Neural progenitor cell (in vitro differentiated cells): Measurements from ENCODE around the gene CDH10. TPM values are rescaled to one million over a fixed set of nuclear protein-coding genes. Genes with fewer than 3 reads are reported as not detected.

Source experiments
- DNase-seq: peaks from one replicate; pipeline ENCODE4 v3.0.0-alpha.2; 2016; ENCODE audit warnings: low spot score
- H2AFZ ChIP-seq: fragments of 200-600 bp; sonication (generic); replicated peaks from 2 replicates; pipeline ENCODE4 v1.6.1; 2016; ENCODE audit warnings: antibody characterized with exemption
- H3F3A ChIP-seq: fragments of 200-600 bp; sonication (generic); 2 replicates; pipeline ENCODE4 v1.6.1; 2016; ENCODE audit warnings: antibody characterized with exemption, low read depth
- H3K27ac ChIP-seq: fragments of 200-600 bp; sonication (generic); 2 replicates; pipeline ENCODE4 v1.5.1; 2016; ENCODE audit warnings: mild to moderate bottlenecking
- H3K27me3 ChIP-seq: fragments of 200-600 bp; sonication (generic); 2 replicates; pipeline ENCODE4 v1.6.1; 2016; ENCODE audit warnings: mild to moderate bottlenecking, moderate library complexity
- H3K36me3 ChIP-seq: fragments of 200-600 bp; sonication (generic); 2 replicates; pipeline ENCODE4 v1.5.1; 2016
- H3K4me1 ChIP-seq: fragments of 200-600 bp; sonication (generic); 2 replicates; pipeline ENCODE4 v1.6.1; 2016; ENCODE audit warnings: mixed run types
- H3K4me2 ChIP-seq: fragments of 200-600 bp; sonication (generic); 2 replicates; pipeline ENCODE4 v1.6.1; 2016
- H3K4me3 ChIP-seq: fragments of 200-600 bp; sonication (generic); 2 replicates; pipeline ENCODE4 v1.5.1; 2016
- H3K79me2 ChIP-seq: fragments of 200-600 bp; sonication (generic); 2 replicates; pipeline ENCODE4 v1.6.1; 2016; ENCODE audit warnings: low read depth
- H3K9ac ChIP-seq: fragments of 200-600 bp; sonication (generic); 2 replicates; pipeline ENCODE4 v1.6.1; 2016
- H3K9me3 ChIP-seq: fragments of 200-600 bp; sonication (generic); 2 replicates; pipeline ENCODE4 v1.5.1; 2016; ENCODE audit warnings: low read depth
- H4K20me1 ChIP-seq: fragments of 200-600 bp; sonication (generic); 2 replicates; pipeline ENCODE4 v1.6.1; 2016; ENCODE audit warnings: low read depth
- H3K27ac Mint-ChIP-seq: 3 replicates; pipeline ENCODE4 v1.8.0; 2021; ENCODE audit warnings: mixed read lengths
- H3K27me3 Mint-ChIP-seq: 2 replicates; pipeline ENCODE4 v1.8.0; 2022; ENCODE audit warnings: low read depth, mild to moderate bottlenecking, inconsistent platforms, moderate library complexity, mixed read lengths; ENCODE audit not compliant: insufficient read depth
- H3K36me3 Mint-ChIP-seq: 3 replicates; pipeline ENCODE4 v1.8.0; 2021; ENCODE audit warnings: mixed read lengths
- H3K4me1 Mint-ChIP-seq: 3 replicates; pipeline ENCODE4 v1.8.0; 2021; ENCODE audit warnings: mixed read lengths
- H3K4me3 Mint-ChIP-seq: 3 replicates; pipeline ENCODE4 v1.8.0; 2021; ENCODE audit warnings: mild to moderate bottlenecking, moderate library complexity, mixed read lengths
- H3K9me3 Mint-ChIP-seq: 3 replicates; pipeline ENCODE4 v1.8.0; 2020; ENCODE audit warnings: mixed read lengths
- CTCF ChIP-seq: fragments of 200-600 bp; sonication (generic); IDR thresholded peaks from 2 replicates; pipeline ENCODE4 v1.5.1; 2017; ENCODE audit warnings: antibody characterized with exemption, mild to moderate bottlenecking
- EZH2 ChIP-seq: fragments of 200-600 bp; sonication (generic); IDR thresholded peaks from 2 replicates; pipeline ENCODE4 v1.6.1; 2017; ENCODE audit warnings: antibody characterized with exemption, mild to moderate bottlenecking, moderate library complexity
- EZH2phosphoT487 ChIP-seq: fragments of 200-600 bp; sonication (generic); IDR thresholded peaks from 2 replicates; pipeline ENCODE4 v1.6.1; 2017; ENCODE audit warnings: antibody characterized with exemption
- total RNA-seq: library from RNA; depleted of rRNA; stranded (reverse); fragments of >200 nt; gene quantifications from 2 replicates; pipeline ENCODE4 v1.2.3, GENCODE V29; 2015; ENCODE audit warnings: low replicate concordance

Gene CDH10
- total RNA-seq: 0.19 and 0.65 TPM in 2 replicates

- H3K36me3 Mint-ChIP-seq: no peaks in the 10 kb centered on the region
- peak within 1 kb of the TSS; percentile 93 for H3K27ac Mint-ChIP-seq
- no peaks in the 10 kb centered on the region for H4K20me1 ChIP-seq
- no peak within 1 kb of the TSS for H3K27ac ChIP-seq
- no peaks in the 10 kb centered on the region for H3K27me3 Mint-ChIP-seq
- H2AFZ ChIP-seq: no peak within 1 kb of the TSS
- peak within 1 kb of the TSS; percentile 73 for H3K4me2 ChIP-seq
- H3F3A ChIP-seq: peaks cover 18% of the 10 kb centered on the region
- peaks cover 8% of the 10 kb centered on the region for H3K4me1 ChIP-seq
- H3K4me3 Mint-ChIP-seq: peak within 1 kb of the TSS; percentile 87
- no peak within 1 kb of the TSS for H3K9ac ChIP-seq
- peak within 1 kb of the TSS; percentile 40 for H3K4me3 ChIP-seq
- no peaks in the 10 kb centered on the region for H3K79me2 ChIP-seq
- peak; percentile 93 for DNase-seq
- TF ChIP-seq EZH2phosphoT487: peak; percentile 20
- TF ChIP-seq CTCF: no peak
- H3K27me3 ChIP-seq: no peaks in the 10 kb centered on the region
- H3K9me3 Mint-ChIP-seq: peaks cover 3% of the 10 kb centered on the region
- H3K9me3 ChIP-seq: no peaks in the 10 kb centered on the region
- H3K36me3 ChIP-seq: no peaks in the 10 kb centered on the region
- peaks cover 53% of the 10 kb centered on the region for H3K4me1 Mint-ChIP-seq
These were observed at the start of gene CDH10 for GRCh38 chr5:24644761-24645160. Gene CDH10 (minus strand): TSS chr5:24644978. CDS start chr5:24593490, 51,488 bp downstream.

- Mint-ChIP-seq H3K36me3 (no peaks in the 10 kb centered on the region), H3K9me3 (peaks cover 13% of the 10 kb centered on the region), H3K27ac (no peak overlapping the region), H3K27me3 (no peaks in the 10 kb centered on the region), H3K4me1 (no peaks in the 10 kb centered on the region), H3K4me3 (no peak overlapping the region)
- DNase-seq: no peak
- Histone ChIP-seq H3K27ac (no peak overlapping the region), H4K20me1 (no peaks in the 10 kb centered on the region), H3K4me1 (no peaks in the 10 kb centered on the region), H2AFZ (no peak overlapping the region), H3K9me3 (no peaks in the 10 kb centered on the region), H3K9ac (no peak overlapping the region), H3K79me2 (no peaks in the 10 kb centered on the region), H3K4me2 (no peak overlapping the region), H3K27me3 (no peaks in the 10 kb centered on the region), H3K36me3 (no peaks in the 10 kb centered on the region), H3K4me3 (no peak overlapping the region), H3F3A (no peaks in the 10 kb centered on the region)
- no peak for TF ChIP-seq EZH2
These were observed 48.8 kb upstream of the CDH10 start for GRCh38 chr5:24693609-24694008.

- no peak overlapping the region for H3K27ac ChIP-seq
- Mint-ChIP-seq H3K27me3 (no peaks in the 10 kb centered on the region), H3K4me3 (no peak overlapping the region), H3K36me3 (no peaks in the 10 kb centered on the region), H3K4me1 (no peaks in the 10 kb centered on the region), H3K27ac (no peak overlapping the region), H3K9me3 (peaks cover 7% of the 10 kb centered on the region)
- no peaks in the 10 kb centered on the region for H4K20me1 ChIP-seq
- TF ChIP-seq CTCF: no peak
- no peak for TF ChIP-seq EZH2phosphoT487
- no peak for TF ChIP-seq EZH2
- no peak overlapping the region for H3K4me2 ChIP-seq
- H3K4me3 ChIP-seq: no peak overlapping the region
- no peaks in the 10 kb centered on the region for H3K4me1 ChIP-seq
- H3F3A ChIP-seq: no peaks in the 10 kb centered on the region
- DNase-seq: no peak
- H3K27me3 ChIP-seq: no peaks in the 10 kb centered on the region
- no peaks in the 10 kb centered on the region for H3K79me2 ChIP-seq
- no peaks in the 10 kb centered on the region for H3K36me3 ChIP-seq
- H2AFZ ChIP-seq: no peak overlapping the region
- H3K9ac ChIP-seq: no peak overlapping the region
- H3K9me3 ChIP-seq: no peaks in the 10 kb centered on the region
These were observed 46.3 kb upstream of the CDH10 start for GRCh38 chr5:24691074-24691473.

GRCh38 chr5:24681106-24681505 is 36.3 kb upstream of the CDH10 start:
- Mint-ChIP-seq H3K27me3 (no peaks in the 10 kb centered on the region), H3K36me3 (peaks cover 4% of the 10 kb centered on the region), H3K27ac (no peak overlapping the region), H3K9me3 (peaks cover 17% of the 10 kb centered on the region), H3K4me3 (no peak overlapping the region), H3K4me1 (no peaks in the 10 kb centered on the region)
- Histone ChIP-seq H4K20me1 (no peaks in the 10 kb centered on the region), H3K9me3 (no peaks in the 10 kb centered on the region), H2AFZ (no peak overlapping the region), H3K4me1 (no peaks in the 10 kb centered on the region), H3K79me2 (no peaks in the 10 kb centered on the region), H3K4me2 (no peak overlapping the region), H3K4me3 (no peak overlapping the region), H3F3A (no peaks in the 10 kb centered on the region), H3K36me3 (no peaks in the 10 kb centered on the region), H3K9ac (no peak overlapping the region), H3K27me3 (no peaks in the 10 kb centered on the region), H3K27ac (no peak overlapping the region)
- DNase-seq: no peak
- no peak for TF ChIP-seq EZH2phosphoT487
- no peak for TF ChIP-seq EZH2
- no peak for TF ChIP-seq CTCF
